Measurements from ENCODE around the gene RHBDL1.
A peak's percentile ranks its signal among the peaks of the same experiment; 100 is the strongest.

Gene RHBDL1

DNA sequence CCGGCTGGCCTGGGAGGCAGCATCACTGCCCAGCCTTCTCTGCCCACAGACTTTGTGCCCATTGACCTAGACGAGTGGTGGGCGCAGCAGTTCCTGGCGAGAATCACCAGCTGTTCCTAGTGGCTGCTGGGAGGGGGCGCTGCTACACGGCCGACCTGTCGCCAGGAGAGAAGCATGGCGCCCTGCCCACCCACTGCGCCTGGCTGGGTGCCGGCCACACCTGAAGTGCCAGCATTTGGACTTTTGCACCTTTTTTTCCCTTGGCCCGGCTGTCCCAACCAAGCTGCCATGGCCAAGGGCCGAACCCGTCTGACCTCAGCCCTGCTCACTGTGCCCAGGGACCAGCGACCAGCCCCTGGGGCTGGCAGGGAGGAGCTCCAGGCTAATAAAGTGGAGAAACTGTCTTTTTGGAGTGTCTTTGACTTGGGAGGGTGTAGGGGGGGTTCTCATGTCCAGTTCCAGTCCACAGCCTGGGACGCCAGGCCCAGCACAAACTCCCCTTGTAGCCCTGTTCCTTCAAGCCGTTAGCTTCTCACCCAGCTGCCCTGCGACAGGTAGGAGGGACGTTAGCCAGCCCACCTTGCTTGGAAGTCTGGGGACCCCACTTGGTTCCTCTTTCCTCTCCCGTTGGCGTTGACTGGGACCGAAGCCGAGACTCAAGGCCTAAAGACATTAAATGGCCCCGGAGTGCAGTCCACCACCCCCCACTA, 27.2 kb upstream of the RHBDL1 start (continued):
- TF ChIP-seq, protein P1, sequence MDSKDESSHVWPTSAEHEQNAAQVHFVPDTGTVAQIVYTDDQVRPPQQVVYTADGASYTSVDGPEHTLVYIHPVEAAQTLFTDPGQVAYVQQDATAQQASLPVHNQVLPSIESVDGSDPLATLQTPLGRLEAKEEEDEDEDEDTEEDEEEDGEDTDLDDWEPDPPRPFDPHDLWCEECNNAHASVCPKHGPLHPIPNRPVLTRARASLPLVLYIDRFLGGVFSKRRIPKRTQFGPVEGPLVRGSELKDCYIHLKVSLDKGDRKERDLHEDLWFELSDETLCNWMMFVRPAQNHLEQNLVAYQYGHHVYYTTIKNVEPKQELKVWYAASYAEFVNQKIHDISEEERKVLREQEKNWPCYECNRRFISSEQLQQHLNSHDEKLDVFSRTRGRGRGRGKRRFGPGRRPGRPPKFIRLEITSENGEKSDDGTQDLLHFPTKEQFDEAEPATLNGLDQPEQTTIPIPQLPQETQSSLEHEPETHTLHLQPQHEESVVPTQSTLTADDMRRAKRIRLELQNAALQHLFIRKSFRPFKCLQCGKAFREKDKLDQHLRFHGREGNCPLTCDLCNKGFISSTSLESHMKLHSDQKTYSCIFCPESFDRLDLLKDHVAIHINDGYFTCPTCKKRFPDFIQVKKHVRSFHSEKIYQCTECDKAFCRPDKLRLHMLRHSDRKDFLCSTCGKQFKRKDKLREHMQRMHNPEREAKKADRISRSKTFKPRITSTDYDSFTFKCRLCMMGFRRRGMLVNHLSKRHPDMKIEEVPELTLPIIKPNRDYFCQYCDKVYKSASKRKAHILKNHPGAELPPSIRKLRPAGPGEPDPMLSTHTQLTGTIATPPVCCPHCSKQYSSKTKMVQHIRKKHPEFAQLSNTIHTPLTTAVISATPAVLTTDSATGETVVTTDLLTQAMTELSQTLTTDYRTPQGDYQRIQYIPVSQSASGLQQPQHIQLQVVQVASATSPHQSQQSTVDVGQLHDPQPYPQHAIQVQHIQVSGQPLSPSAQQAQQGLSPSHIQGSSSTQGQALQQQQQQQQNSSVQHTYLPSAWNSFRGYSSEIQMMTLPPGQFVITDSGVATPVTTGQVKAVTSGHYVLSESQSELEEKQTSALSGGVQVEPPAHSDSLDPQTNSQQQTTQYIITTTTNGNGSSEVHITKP (tag by site-specific recombination; IDR thresholded peaks at IDR 0.05), result no peak
- peak; percentile 74 for TF ChIP-seq GLIS1 (tag by site-specific recombination; IDR thresholded peaks at IDR 0.05)
- TF ChIP-seq, protein P2, sequence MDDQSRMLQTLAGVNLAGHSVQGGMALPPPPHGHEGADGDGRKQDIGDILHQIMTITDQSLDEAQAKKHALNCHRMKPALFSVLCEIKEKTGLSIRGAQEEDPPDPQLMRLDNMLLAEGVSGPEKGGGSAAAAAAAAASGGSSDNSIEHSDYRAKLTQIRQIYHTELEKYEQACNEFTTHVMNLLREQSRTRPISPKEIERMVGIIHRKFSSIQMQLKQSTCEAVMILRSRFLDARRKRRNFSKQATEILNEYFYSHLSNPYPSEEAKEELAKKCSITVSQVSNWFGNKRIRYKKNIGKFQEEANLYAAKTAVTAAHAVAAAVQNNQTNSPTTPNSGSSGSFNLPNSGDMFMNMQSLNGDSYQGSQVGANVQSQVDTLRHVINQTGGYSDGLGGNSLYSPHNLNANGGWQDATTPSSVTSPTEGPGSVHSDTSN (CRISPR knock-in tag; IDR thresholded peaks at IDR 0.05), result no peak
- TF ChIP-seq ZBTB21 (tag by site-specific recombination; IDR thresholded peaks at IDR 0.05), result no peak
- TF ChIP-seq ZNF133 (tag by site-specific recombination; IDR thresholded peaks at IDR 0.05), result no peak
- TF ChIP-seq, protein P3, sequence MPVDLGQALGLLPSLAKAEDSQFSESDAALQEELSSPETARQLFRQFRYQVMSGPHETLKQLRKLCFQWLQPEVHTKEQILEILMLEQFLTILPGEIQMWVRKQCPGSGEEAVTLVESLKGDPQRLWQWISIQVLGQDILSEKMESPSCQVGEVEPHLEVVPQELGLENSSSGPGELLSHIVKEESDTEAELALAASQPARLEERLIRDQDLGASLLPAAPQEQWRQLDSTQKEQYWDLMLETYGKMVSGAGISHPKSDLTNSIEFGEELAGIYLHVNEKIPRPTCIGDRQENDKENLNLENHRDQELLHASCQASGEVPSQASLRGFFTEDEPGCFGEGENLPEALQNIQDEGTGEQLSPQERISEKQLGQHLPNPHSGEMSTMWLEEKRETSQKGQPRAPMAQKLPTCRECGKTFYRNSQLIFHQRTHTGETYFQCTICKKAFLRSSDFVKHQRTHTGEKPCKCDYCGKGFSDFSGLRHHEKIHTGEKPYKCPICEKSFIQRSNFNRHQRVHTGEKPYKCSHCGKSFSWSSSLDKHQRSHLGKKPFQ (tag by site-specific recombination; IDR thresholded peaks at IDR 0.05), result no peak
- TF ChIP-seq, protein P4, sequence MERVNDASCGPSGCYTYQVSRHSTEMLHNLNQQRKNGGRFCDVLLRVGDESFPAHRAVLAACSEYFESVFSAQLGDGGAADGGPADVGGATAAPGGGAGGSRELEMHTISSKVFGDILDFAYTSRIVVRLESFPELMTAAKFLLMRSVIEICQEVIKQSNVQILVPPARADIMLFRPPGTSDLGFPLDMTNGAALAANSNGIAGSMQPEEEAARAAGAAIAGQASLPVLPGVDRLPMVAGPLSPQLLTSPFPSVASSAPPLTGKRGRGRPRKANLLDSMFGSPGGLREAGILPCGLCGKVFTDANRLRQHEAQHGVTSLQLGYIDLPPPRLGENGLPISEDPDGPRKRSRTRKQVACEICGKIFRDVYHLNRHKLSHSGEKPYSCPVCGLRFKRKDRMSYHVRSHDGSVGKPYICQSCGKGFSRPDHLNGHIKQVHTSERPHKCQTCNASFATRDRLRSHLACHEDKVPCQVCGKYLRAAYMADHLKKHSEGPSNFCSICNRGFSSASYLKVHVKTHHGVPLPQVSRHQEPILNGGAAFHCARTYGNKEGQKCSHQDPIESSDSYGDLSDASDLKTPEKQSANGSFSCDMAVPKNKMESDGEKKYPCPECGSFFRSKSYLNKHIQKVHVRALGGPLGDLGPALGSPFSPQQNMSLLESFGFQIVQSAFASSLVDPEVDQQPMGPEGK (tag by site-specific recombination; IDR thresholded peaks at IDR 0.05), result 0 out of 2 replicates have a peak, but pooled peaks have one; percentile 43
- no peak for TF ChIP-seq ZNF155 (tag by site-specific recombination; IDR thresholded peaks at IDR 0.05)
- TF ChIP-seq SALL2 (tag by site-specific recombination; IDR thresholded peaks at IDR 0.05; ENCODE audit: borderline replicate concordance), result no peak
- TF ChIP-seq, protein P5, sequence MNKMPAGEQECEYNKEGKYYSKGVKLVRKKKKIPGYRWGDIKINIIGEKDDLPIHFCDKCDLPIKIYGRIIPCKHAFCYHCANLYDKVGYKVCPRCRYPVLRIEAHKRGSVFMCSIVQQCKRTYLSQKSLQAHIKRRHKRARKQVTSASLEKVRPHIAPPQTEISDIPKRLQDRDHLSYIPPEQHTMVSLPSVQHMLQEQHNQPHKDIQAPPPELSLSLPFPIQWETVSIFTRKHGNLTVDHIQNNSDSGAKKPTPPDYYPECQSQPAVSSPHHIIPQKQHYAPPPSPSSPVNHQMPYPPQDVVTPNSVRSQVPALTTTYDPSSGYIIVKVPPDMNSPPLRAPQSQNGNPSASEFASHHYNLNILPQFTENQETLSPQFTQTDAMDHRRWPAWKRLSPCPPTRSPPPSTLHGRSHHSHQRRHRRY (tag by site-specific recombination; IDR thresholded peaks at IDR 0.05), result no peak
- no peak for TF ChIP-seq ZNF175 (tag by site-specific recombination; IDR thresholded peaks at IDR 0.05)
- peak; percentile 39; the same call in 1 of the 2 replicates for TF ChIP-seq ZNF394 (tag by site-specific recombination; IDR thresholded peaks at IDR 0.05; ENCODE audit: borderline replicate concordance)
- TF ChIP-seq BCL11A (tag by site-specific recombination; IDR thresholded peaks at IDR 0.05; ENCODE audit: low read depth), result peak; percentile 36; the same call in 1 of the 2 replicates
- TF ChIP-seq, protein P6, sequence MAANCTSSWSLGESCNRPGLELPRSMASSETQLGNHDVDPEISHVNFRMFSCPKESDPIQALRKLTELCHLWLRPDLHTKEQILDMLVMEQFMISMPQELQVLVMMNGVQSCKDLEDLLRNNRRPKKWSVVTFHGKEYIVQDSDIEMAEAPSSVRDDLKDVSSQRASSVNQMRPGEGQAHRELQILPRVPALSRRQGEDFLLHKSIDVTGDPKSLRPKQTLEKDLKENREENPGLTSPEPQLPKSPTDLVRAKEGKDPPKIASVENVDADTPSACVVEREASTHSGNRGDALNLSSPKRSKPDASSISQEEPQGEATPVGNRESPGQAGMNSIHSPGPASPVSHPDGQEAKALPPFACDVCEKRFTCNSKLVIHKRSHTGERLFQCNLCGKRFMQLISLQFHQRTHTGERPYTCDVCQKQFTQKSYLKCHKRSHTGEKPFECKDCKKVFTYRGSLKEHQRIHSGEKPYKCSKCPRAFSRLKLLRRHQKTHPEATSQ (tag by site-specific recombination; IDR thresholded peaks at IDR 0.05), result 0 out of 2 replicates have a peak, but pooled peaks have one; percentile 35
- TF ChIP-seq YY2 (tag by site-specific recombination; IDR thresholded peaks at IDR 0.05), result peak; percentile 74; the same call in 1 of the 2 replicates
- TF ChIP-seq, protein P7, sequence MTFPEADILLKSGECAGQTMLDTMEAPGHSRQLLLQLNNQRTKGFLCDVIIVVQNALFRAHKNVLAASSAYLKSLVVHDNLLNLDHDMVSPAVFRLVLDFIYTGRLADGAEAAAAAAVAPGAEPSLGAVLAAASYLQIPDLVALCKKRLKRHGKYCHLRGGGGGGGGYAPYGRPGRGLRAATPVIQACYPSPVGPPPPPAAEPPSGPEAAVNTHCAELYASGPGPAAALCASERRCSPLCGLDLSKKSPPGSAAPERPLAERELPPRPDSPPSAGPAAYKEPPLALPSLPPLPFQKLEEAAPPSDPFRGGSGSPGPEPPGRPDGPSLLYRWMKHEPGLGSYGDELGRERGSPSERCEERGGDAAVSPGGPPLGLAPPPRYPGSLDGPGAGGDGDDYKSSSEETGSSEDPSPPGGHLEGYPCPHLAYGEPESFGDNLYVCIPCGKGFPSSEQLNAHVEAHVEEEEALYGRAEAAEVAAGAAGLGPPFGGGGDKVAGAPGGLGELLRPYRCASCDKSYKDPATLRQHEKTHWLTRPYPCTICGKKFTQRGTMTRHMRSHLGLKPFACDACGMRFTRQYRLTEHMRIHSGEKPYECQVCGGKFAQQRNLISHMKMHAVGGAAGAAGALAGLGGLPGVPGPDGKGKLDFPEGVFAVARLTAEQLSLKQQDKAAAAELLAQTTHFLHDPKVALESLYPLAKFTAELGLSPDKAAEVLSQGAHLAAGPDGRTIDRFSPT (tag by site-specific recombination; IDR thresholded peaks at IDR 0.05), result peak; percentile 95
- TF ChIP-seq, protein P8, sequence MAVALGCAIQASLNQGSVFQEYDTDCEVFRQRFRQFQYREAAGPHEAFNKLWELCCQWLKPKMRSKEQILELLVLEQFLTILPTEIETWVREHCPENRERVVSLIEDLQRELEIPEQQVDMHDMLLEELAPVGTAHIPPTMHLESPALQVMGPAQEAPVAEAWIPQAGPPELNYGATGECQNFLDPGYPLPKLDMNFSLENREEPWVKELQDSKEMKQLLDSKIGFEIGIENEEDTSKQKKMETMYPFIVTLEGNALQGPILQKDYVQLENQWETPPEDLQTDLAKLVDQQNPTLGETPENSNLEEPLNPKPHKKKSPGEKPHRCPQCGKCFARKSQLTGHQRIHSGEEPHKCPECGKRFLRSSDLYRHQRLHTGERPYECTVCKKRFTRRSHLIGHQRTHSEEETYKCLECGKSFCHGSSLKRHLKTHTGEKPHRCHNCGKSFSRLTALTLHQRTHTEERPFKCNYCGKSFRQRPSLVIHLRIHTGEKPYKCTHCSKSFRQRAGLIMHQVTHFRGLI (tag by site-specific recombination; IDR thresholded peaks at IDR 0.05), result peak; percentile 53
- TF ChIP-seq ZNF132 (tag by site-specific recombination; IDR thresholded peaks at IDR 0.05; ENCODE audit: borderline replicate concordance), result no peak
- TF ChIP-seq ZNF350 (tag by site-specific recombination; IDR thresholded peaks at IDR 0.05), result no peak
- TF ChIP-seq ZNF10 (tag by site-specific recombination; IDR thresholded peaks at IDR 0.05), result no peak
- TF ChIP-seq ZNF571 (tag by site-specific recombination; IDR thresholded peaks at IDR 0.05), result no peak
- no peak for TF ChIP-seq HOXD13 (CRISPR knock-in tag; IDR thresholded peaks at IDR 0.05; ENCODE audit: borderline replicate concordance)
- TF ChIP-seq ZNF548 (tag by site-specific recombination; IDR thresholded peaks at IDR 0.05), result no peak
- TF ChIP-seq ZNF433 (tag by site-specific recombination; IDR thresholded peaks at IDR 0.05; ENCODE audit: low read depth), result no peak
